Activated CD8-positive, alpha-beta memory T cell treated with anti-CD3 and anti-CD28 coated beads, Interleukin-2, amount 10 ng/mL, durations not matched to agents 7 days and 5 days (primary cell): Measurements from ENCODE around the gene VWA1. TPM values are rescaled to one million over a fixed set of nuclear protein-coding genes. Genes with fewer than 3 reads are reported as not detected.
"Not testable (repeated sequence)": the region's sequence is repeated elsewhere in the genome, so short reads cannot be mapped to it uniquely, and the experiment has no call there.

Experiments used
- ATAC-seq: fragments of 150-1000 bp; cut with Tn5 transposase; one replicate; pipeline ENCODE4 v1.10.0; 2021; ENCODE audit warnings: moderate library complexity
- CTCF ChIA-PET: fragments of 350-600 bp; sonication (Branson Sonifier 250); formaldehyde crosslinking; loops from one replicate; lab custom pipeline; 2021; ENCODE audit warnings: antibody characterized with exemption; lab: Charles Lee
- DNase-seq: peaks from one replicate; pipeline ENCODE4 v3.0.0-alpha.2; 2020
- H3K27ac Mint-ChIP-seq: one replicate; pipeline ENCODE4 v1.8.0; 2021; ENCODE audit warnings: mild to moderate bottlenecking, mixed read lengths
- H3K27me3 Mint-ChIP-seq: one replicate; pipeline ENCODE4 v1.8.0; 2021; ENCODE audit warnings: mixed read lengths
- H3K36me3 Mint-ChIP-seq: one replicate; pipeline ENCODE4 v1.8.0; 2021; ENCODE audit warnings: mild to moderate bottlenecking, mixed read lengths
- H3K4me1 Mint-ChIP-seq: one replicate; pipeline ENCODE4 v1.8.0; 2021; ENCODE audit warnings: mixed read lengths
- H3K4me3 Mint-ChIP-seq: one replicate; pipeline ENCODE4 v1.8.0; 2021; ENCODE audit warnings: mild to moderate bottlenecking, moderate library complexity, mixed read lengths
- H3K9me3 Mint-ChIP-seq: one replicate; pipeline ENCODE4 v1.8.0; 2022; ENCODE audit warnings: low read depth, mixed read lengths
- total RNA-seq, 2 experiments: library from RNA; stranded (reverse); gene quantifications; one replicate each; pipeline ENCODE4 v1.2.3, GENCODE V29; 2021

VWA1 gene
- total RNA-seq, 2 experiments from 2014 or later: 0.20 to 0.28 TPM

DNA sequence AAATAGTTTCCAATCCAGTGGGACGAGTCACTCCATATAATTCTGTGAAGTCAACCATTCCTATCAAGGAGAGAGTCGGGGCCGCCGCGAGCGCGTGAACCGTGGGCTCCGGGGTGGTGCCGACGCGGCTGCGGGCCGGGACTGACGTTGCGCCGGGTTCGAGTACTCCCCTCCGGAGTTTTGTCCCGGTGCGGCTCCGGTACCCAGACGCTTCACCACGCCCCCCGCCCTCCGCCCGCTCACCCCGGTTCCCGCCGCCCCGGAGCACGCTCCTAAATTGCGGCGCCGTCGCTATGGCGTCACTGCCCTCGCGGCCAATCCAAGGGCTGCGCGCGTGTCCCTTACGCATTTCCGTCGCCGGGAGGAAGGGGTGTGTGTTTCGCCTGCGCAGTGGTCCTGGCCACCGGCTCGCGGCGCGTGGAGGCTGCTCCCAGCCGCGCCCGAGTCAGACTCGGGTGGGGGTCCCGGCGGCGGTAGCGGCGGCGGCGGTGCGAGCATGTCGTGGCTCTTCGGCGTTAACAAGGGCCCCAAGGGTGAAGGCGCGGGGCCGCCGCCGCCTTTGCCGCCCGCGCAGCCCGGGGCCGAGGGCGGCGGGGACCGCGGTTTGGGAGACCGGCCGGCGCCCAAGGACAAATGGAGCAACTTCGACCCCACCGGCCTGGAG is 36.0 kb downstream of the VWA1 start, which contains the start of gene ATAD3B:
TSS of gene ATAD3B (plus strand) at position 377 of the 664 bp plus-strand sequence. CDS start at position 497, 120 bp downstream.
- peak within 1 kb of the TSS; percentile 94 for H3K4me3 Mint-ChIP-seq
- DNase-seq (peak; percentile 95), ATAC-seq (peak; percentile 96)
- H3K27ac Mint-ChIP-seq: peak within 1 kb of the TSS; percentile 89
- H3K4me1 Mint-ChIP-seq: peaks cover 30% of the 10 kb centered on the region
- CTCF ChIA-PET: no interaction called here
- H3K36me3 Mint-ChIP-seq: no peaks in the 10 kb centered on the region
- H3K9me3 Mint-ChIP-seq: no peaks in the 10 kb centered on the region
- H3K27me3 Mint-ChIP-seq: no peaks in the 10 kb centered on the region

DNA sequence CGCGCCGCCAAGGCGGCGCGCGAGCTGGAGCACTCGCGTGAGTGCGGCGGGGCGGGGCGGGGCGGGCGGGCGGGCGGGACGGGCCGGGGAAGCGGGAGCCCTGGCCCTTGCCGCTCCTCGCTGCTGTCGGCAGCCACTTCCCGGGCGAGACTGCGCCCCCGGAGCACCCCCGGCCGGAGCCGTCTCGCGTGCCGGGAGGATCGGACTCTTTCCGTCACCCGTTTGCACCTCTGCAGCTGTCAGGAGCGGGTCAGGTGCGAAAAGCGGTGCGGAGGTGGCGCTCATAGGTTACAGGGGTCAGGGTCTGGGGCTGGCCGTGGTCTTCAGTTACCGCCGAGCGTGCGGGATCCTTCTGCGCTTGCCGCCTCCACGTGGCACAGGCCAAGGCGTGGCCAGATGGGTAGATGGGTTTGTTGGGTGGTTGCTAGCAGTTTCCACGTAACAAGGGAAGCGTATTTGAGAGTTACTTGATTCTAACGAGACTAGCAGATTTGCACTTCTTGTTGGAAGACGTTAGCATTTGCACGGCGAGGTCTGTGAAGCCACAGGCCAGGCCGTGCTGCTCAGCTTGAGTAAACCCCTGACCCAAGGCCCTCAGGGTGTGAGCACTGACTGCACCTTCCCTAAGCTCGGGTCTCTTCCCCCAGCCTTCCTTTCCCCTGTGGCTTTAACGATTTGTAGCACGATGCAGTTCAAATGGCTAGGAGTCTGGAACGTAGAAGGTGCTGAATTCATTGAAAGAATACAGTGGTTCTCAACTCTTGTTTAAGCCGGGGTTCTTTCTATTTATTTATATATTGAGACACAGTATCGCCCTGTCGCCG is 36.8 kb downstream of the VWA1 start:
- Mint-ChIP-seq H3K4me3 (peak overlapping the region; percentile 75), H3K4me1 (peaks cover 30% of the 10 kb centered on the region), H3K27ac (peak overlapping the region; percentile 76)
- H3K9me3 Mint-ChIP-seq, H3K36me3 Mint-ChIP-seq, CTCF ChIA-PET, H3K27me3 Mint-ChIP-seq: not testable (repeated sequence)
- ATAC-seq (peak; percentile 46), DNase-seq (peak; percentile 48)

GRCh38 chr1:1476011-1476410 is 40.5 kb downstream of the VWA1 start:
- CTCF ChIA-PET, H3K27ac Mint-ChIP-seq, DNase-seq: not testable (repeated sequence)

GRCh38 chr1:1477206-1477605 is 41.7 kb downstream of the VWA1 start:
- DNase-seq: no peak
- H3K27me3 Mint-ChIP-seq: no peaks in the 10 kb centered on the region
- H3K4me3 Mint-ChIP-seq: no peak overlapping the region
- peaks cover 16% of the 10 kb centered on the region for H3K4me1 Mint-ChIP-seq
- H3K36me3 Mint-ChIP-seq: peaks cover 14% of the 10 kb centered on the region
- ATAC-seq: no peak
- CTCF ChIA-PET: no interaction called here
- no peak overlapping the region for H3K27ac Mint-ChIP-seq
- H3K9me3 Mint-ChIP-seq: no peaks in the 10 kb centered on the region

More at GRCh38 chr1:1476011-1476410, 40.5 kb downstream of the VWA1 start:
- not testable (repeated sequence) for H3K4me3 Mint-ChIP-seq, H3K27me3 Mint-ChIP-seq, H3K9me3 Mint-ChIP-seq, ATAC-seq
- Mint-ChIP-seq H3K4me1 (peaks cover 18% of the 10 kb centered on the region), H3K36me3 (peaks cover 14% of the 10 kb centered on the region)

DNA sequence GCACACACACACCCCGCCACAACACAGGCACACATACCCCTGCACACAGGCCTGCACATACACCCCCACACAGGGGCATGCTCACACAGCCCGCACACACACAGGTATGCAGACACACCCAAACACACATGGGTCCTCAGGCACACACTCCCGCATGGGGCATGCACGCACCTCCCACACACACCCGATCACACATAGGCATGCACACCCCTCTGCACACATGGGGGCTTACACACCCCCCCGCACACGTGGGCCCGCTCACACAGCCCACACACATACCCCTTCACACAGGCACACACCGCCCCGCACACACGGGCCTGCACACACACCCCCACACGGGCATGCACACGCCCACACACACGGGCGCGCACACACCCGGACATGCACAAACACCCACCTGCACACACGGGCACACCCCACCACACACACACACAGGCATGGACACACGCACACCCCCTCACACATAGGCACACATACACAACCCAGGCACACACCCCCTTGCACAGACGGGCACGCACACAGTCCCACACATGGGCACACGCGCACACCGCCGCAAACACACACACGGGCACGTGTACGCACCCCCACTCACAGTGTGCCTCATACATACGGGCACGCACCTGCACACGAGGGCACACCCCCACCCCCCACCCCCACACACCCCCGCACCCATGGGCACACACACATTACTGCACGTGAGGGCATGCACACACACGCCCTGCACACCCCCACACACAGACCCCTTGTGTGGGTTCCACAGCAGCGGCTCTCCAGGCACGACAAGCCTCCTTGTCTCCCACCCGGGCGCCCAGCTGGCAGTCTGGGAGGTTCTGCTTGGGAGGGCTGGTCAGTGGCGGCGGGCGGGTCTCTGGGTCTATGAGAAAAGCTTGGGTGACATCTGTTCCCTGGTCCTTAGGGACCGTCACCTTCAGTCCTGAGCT is 44.3 kb downstream of the VWA1 start:
- CTCF ChIA-PET: no interaction called here
- no peak for ATAC-seq
- H3K27ac Mint-ChIP-seq: no peak overlapping the region
- peaks cover 2% of the 10 kb centered on the region for H3K4me1 Mint-ChIP-seq
- no peak overlapping the region for H3K4me3 Mint-ChIP-seq
- H3K36me3 Mint-ChIP-seq: peaks cover 16% of the 10 kb centered on the region
- H3K27me3 Mint-ChIP-seq: no peaks in the 10 kb centered on the region
- DNase-seq: no peak
- H3K9me3 Mint-ChIP-seq: no peaks in the 10 kb centered on the region

DNA sequence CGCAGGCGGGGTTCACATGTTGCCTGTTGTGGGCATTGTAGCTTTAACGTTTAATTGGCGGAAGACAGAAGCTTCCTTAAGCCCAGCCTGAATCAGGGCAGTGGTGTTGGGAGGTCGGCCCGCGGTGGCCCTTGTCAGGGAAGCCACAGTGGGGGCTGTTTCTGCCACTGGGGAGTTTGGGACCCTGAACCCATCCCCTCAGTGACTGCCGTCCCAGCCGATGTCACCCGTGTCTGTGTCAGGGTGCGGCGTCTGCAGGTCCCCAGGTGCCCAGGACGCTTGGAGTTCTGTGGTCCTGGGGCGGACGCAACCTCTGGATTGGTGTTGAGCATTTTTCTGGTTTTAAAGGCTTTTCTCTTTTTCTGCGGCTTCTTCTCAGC is 45.0 kb downstream of the VWA1 start:
- H3K9me3 Mint-ChIP-seq, ATAC-seq, H3K4me3 Mint-ChIP-seq, CTCF ChIA-PET, H3K27ac Mint-ChIP-seq, H3K27me3 Mint-ChIP-seq, H3K4me1 Mint-ChIP-seq, DNase-seq: not testable (repeated sequence)
- H3K36me3 Mint-ChIP-seq: peaks cover 16% of the 10 kb centered on the region

- H3K27ac Mint-ChIP-seq, ATAC-seq, H3K9me3 Mint-ChIP-seq, H3K4me3 Mint-ChIP-seq, CTCF ChIA-PET, H3K4me1 Mint-ChIP-seq, H3K27me3 Mint-ChIP-seq, DNase-seq: not testable (repeated sequence)
- peaks cover 16% of the 10 kb centered on the region for H3K36me3 Mint-ChIP-seq
These were observed 46.3 kb downstream of the VWA1 start for GRCh38 chr1:1481811-1482210.

DNA sequence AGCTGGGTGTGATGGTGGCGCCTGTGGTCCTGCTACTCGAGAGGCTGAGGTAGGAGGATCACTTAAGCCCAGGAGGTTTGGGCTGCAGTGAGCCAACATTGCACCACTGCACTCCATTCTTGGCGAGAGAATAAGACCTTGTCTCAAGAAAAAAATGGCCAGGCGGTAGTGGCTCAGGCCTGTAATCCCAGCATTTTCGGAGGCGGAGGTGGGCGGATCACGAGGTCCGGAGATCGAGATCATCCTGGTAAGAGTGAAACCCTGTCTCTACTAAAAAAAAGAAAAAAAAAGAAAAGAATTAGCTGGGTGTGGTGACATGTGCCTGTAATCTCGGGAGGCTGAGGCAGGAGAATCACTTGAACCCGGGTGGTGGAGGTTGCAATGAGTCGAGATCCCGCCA is 47.4 kb downstream of the VWA1 start:
- H3K9me3 Mint-ChIP-seq: no peaks in the 10 kb centered on the region
- DNase-seq (no peak), ATAC-seq (no peak)
- H3K4me3 Mint-ChIP-seq: no peak overlapping the region
- H3K4me1 Mint-ChIP-seq: no peaks in the 10 kb centered on the region
- H3K36me3 Mint-ChIP-seq: peaks cover 10% of the 10 kb centered on the region
- CTCF ChIA-PET: no interaction called here
- H3K27me3 Mint-ChIP-seq: no peaks in the 10 kb centered on the region
- no peak overlapping the region for H3K27ac Mint-ChIP-seq

DNA sequence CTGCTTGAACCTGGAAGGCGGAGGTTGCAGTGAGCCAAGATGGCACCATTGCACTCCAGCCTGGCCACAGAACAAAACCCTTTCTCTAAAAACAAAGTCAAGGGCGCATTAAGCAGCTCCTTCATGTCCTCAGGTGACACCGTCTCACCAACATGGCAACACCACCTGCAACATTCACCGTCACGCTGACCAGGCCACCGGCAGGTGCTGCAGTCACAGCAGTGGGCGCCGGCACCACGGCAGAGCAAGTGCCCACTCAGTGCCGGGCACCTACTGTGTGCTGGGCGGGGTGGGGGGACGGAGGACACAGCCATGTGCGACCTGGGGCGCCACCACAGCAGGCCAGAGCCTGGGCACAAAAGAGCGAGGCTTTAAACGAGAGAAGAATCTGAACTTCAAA is 48.2 kb downstream of the VWA1 start:
- H3K36me3 Mint-ChIP-seq: peaks cover 16% of the 10 kb centered on the region
- DNase-seq (no peak), ATAC-seq (no peak)
- no peaks in the 10 kb centered on the region for H3K4me1 Mint-ChIP-seq
- no peaks in the 10 kb centered on the region for H3K27me3 Mint-ChIP-seq
- H3K27ac Mint-ChIP-seq: no peak overlapping the region
- no peak overlapping the region for H3K4me3 Mint-ChIP-seq
- H3K9me3 Mint-ChIP-seq: no peaks in the 10 kb centered on the region
- CTCF ChIA-PET: no interaction called here

DNA sequence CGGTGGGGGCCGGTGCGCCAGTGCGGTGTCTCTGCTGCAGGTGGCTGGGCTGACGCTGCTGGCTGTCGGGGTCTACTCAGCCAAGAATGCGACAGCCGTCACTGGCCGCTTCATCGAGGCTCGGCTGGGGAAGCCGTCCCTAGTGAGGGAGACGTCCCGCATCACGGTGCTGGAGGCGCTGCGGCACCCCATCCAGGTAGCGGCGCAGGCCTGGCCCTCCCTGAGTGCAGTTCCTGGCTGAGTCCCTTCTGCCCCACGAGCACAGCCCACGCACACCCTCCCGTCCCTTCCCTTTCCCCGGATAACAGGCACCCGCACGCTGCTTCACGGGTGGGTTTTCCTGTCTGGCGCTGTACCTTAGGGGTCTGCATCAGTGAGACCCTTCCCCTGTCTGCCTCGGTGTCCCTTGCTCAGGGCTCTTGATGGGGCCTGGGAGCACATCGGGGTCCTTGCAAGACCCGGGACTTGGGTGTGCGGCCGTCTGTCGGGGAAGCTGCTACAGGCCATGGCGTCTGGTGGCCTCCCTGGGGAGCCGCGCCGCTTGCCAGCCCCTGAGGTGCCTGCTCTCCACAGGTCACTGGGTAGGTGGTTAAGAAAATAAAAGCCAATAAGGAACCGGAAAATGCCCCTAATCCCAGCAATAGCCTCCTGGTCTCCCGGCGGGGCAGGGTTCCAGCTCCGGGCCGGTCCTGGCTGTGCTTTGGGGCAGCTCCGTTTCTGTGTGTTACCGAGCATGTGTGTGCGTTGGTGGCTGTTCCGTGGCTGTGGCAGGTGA is 49.7 kb downstream of the VWA1 start:
- H3K27ac Mint-ChIP-seq, H3K9me3 Mint-ChIP-seq, DNase-seq, H3K4me3 Mint-ChIP-seq, H3K4me1 Mint-ChIP-seq, CTCF ChIA-PET, ATAC-seq, H3K27me3 Mint-ChIP-seq: not testable (repeated sequence)
- H3K36me3 Mint-ChIP-seq: peaks cover 20% of the 10 kb centered on the region

GRCh38 chr1:1485755-1486317 is 50.3 kb downstream of the VWA1 start:
- DNase-seq, H3K4me3 Mint-ChIP-seq, H3K27me3 Mint-ChIP-seq, H3K9me3 Mint-ChIP-seq, CTCF ChIA-PET, ATAC-seq, H3K4me1 Mint-ChIP-seq, H3K27ac Mint-ChIP-seq: not testable (repeated sequence)
- peaks cover 26% of the 10 kb centered on the region for H3K36me3 Mint-ChIP-seq

DNA sequence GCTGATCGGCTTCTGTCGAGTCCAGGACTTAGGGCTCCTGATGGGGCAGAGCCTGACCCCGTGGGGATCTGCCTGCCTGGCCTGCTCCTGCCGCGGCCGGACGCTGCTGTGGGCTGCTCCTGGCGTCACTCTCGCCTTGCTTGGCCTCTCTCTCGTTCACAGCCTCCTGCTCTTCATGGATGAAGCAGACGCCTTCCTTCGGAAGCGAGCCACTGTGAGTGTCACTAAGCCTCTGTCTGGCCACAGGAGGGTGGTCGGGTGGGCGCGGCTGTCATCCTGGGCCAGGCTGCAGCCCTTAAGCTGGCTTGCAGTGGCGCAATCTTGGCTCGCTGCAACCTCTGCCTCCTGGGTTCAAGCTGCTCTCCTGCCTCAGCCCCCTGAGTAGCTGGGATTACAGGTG is 52.2 kb downstream of the VWA1 start:
- Mint-ChIP-seq H3K27me3 (no peaks in the 10 kb centered on the region), H3K4me1 (no peaks in the 10 kb centered on the region), H3K27ac (no peak overlapping the region), H3K9me3 (no peaks in the 10 kb centered on the region), H3K36me3 (peaks cover 43% of the 10 kb centered on the region), H3K4me3 (no peak overlapping the region)
- CTCF ChIA-PET: no interaction called here
- no peak for DNase-seq
- ATAC-seq: no peak
